HCT116 (cell line): ENCODE measurements around the gene AFP. TPM values are rescaled to one million over a fixed set of nuclear protein-coding genes. Genes with fewer than 3 reads are reported as not detected.

ENCODE experiments used
- ATAC-seq: fragments of 200-7000 bp; cut with Tn5 transposase; 2 replicates; pipeline ENCODE4 v1.9.1; 2020; ENCODE audit warnings: mild to moderate bottlenecking, moderate library complexity
- BruUV-seq: library from RNA; stranded (reverse); fragments of 400-500 nt; replicated peaks from 2 replicates; lab custom pipeline; 2021; lab: Mats Ljungman, UMichigan
- CTCF ChIA-PET: fragments of 300-600 bp; sonication (Branson Sonifier 250); formaldehyde crosslinking; loops from one replicate; lab custom pipeline; 2021; ENCODE audit warnings: antibody characterized with exemption; lab: Charles Lee
- POLR2A ChIA-PET: fragments of 300-600, 350-600 bp; sonication (Branson Sonifier 250); formaldehyde crosslinking; loops from one replicate; lab custom pipeline; 2021; ENCODE audit warnings: antibody characterized with exemption; lab: Charles Lee
- RAD21 ChIA-PET, 2 experiments: fragments of 300-600 bp; sonication (Branson Sonifier 250); formaldehyde crosslinking; loops; one replicate each; lab custom pipeline; 2023; ENCODE audit warnings: low total read pairs in 2 of 2; ENCODE audit not compliant: uncharacterized antibody in 2 of 2, unreplicated experiment in 2 of 2, low non-redundant PET in 1 of 2; lab: Charles Lee
- DNase-seq: peaks from one replicate; pipeline ENCODE4 v3.0.0-alpha.2; 2010; ENCODE audit warnings: low read depth, low spot score
- H2AFZ ChIP-seq: fragments of 200-600 bp; shearing (Covaris generic), sonication (generic); 2 replicates; pipeline ENCODE4 v1.6.1; 2017; ENCODE audit warnings: low read depth, mixed run types, mixed read lengths, antibody characterized with exemption, low read length; ENCODE audit not compliant: poor library complexity, severe bottlenecking
- H3K27ac ChIP-seq: 2 replicates; pipeline ENCODE4 v1.5.1; 2012; ENCODE audit warnings: low read depth, low read length
- H3K27me3 ChIP-seq: fragments of 200-600 bp; sonication (generic); 2 replicates; pipeline ENCODE4 v1.6.1; 2016; ENCODE audit warnings: mixed run types, low read length, mixed read lengths; ENCODE audit not compliant: insufficient read depth
- H3K36me3 ChIP-seq, 2 experiments: fragments of 200-500 bp in 1 of 2; fragments of 200-600 bp in 1 of 2; sonication (Bioruptor generic) in 1 of 2; sonication (generic) in 1 of 2; 2 replicates each; pipeline versions ENCODE4 v1.5.1 to v1.6.1; 2014 to 2016; ENCODE audit warnings: low read length in 2 of 2, inconsistent platforms in 1 of 2, mixed read lengths in 1 of 2, mixed run types in 1 of 2; ENCODE audit not compliant: insufficient read depth in 2 of 2, control insufficient read depth in 1 of 2
- H3K4me1 ChIP-seq, 2 experiments: fragments of 200-600 bp in 1 of 2; sonication (generic) in 1 of 2; 2 replicates each; pipeline versions ENCODE4 v1.5.1 to v1.6.1; 2012 to 2017; ENCODE audit warnings: low read length in 2 of 2, inconsistent platforms in 1 of 2, mild to moderate bottlenecking in 1 of 2, mixed read lengths in 1 of 2, mixed run types in 1 of 2, moderate library complexity in 1 of 2; ENCODE audit not compliant: insufficient read depth in 2 of 2, control insufficient read depth in 1 of 2
- H3K4me2 ChIP-seq: fragments of 200-600 bp; sonication (generic); 2 replicates; pipeline ENCODE4 v1.6.1; 2017; ENCODE audit warnings: mixed run types, low read length, mixed read lengths
- H3K4me3 ChIP-seq, 2 experiments: fragments of 200-600 bp in 1 of 2; sonication (generic) in 1 of 2; replicated peaks in 1 of 2; 2 replicates each; pipeline ENCODE4 v1.5.1; 2011 to 2016; ENCODE audit warnings: low read length in 2 of 2, control low read depth in 1 of 2, low read depth in 1 of 2, mild to moderate bottlenecking in 1 of 2, mixed read lengths in 1 of 2, mixed run types in 1 of 2
- H3K79me2 ChIP-seq: fragments of 200-600 bp; sonication (generic); 2 replicates; pipeline ENCODE4 v1.6.1; 2017; ENCODE audit warnings: mild to moderate bottlenecking, mixed run types, low read length, moderate library complexity, mixed read lengths; ENCODE audit not compliant: insufficient read depth
- H3K9ac ChIP-seq: fragments of 200-600 bp; sonication (generic); 2 replicates; pipeline ENCODE4 v1.6.1; 2016; ENCODE audit warnings: low read length, mixed read lengths
- H3K9me2 ChIP-seq: fragments of 200-600 bp; sonication (generic), shearing (Covaris generic); 2 replicates; pipeline ENCODE4 v1.6.1; 2017; ENCODE audit warnings: mixed run types, mild to moderate bottlenecking, moderate library complexity; ENCODE audit not compliant: insufficient read depth
- H3K9me3 ChIP-seq, 2 experiments: fragments of 200-500 bp in 1 of 2; fragments of 200-600 bp in 1 of 2; sonication (Bioruptor generic) in 1 of 2; sonication (generic) in 1 of 2; 2 replicates each; pipeline ENCODE4 v1.6.1; 2014 to 2017; ENCODE audit warnings: low read length in 2 of 2, mixed read lengths in 2 of 2, inconsistent platforms in 1 of 2, low read depth in 1 of 2, mild to moderate bottlenecking in 1 of 2, mixed run types in 1 of 2, moderate library complexity in 1 of 2; ENCODE audit not compliant: control insufficient read depth in 1 of 2, insufficient read depth in 1 of 2
- H4K20me1 ChIP-seq: fragments of 200-600 bp; sonication (generic), shearing (Covaris generic); 2 replicates; pipeline ENCODE4 v1.6.1; 2017; ENCODE audit warnings: mixed run types, mild to moderate bottlenecking, moderate library complexity; ENCODE audit not compliant: insufficient read depth
- CEBPB ChIP-seq: IDR thresholded peaks from 2 replicates; pipeline ENCODE4 v1.6.1; 2012; ENCODE audit warnings: low read depth
- CTCF ChIP-seq, 3 experiments: fragments of 200-600 bp in 1 of 3; sonication (generic) in 1 of 3; IDR thresholded peaks in 2 of 3; conservative IDR thresholded peaks in 1 of 3; 2 replicates each; pipeline ENCODE4 v1.5.1; 2012 to 2017; ENCODE audit warnings: low read depth in 2 of 3, low read length in 2 of 3, antibody characterized with exemption in 1 of 3, borderline replicate concordance in 1 of 3, control low read depth in 1 of 3, mild to moderate bottlenecking in 1 of 3, mixed read lengths in 1 of 3, mixed run types in 1 of 3, moderate library complexity in 1 of 3; ENCODE audit not compliant: insufficient read depth in 1 of 3
- ELF1 ChIP-seq: IDR thresholded peaks from 2 replicates; pipeline ENCODE4 v1.6.1; 2012; ENCODE audit warnings: low read depth, borderline replicate concordance
- POLR2A ChIP-seq: IDR thresholded peaks from 2 replicates; pipeline ENCODE4 v1.7.0; 2011; ENCODE audit warnings: borderline replicate concordance; ENCODE audit not compliant: insufficient read depth, insufficient read length; ENCODE audit errors: extremely low read depth
- RAD21 ChIP-seq: IDR thresholded peaks from 2 replicates; pipeline ENCODE4 v1.6.1; 2012; ENCODE audit warnings: low read depth, mild to moderate bottlenecking
- SIN3A ChIP-seq: IDR thresholded peaks from 2 replicates; pipeline ENCODE4 v1.6.1; 2012; ENCODE audit warnings: low read depth
- SRF ChIP-seq: IDR thresholded peaks from 2 replicates; pipeline ENCODE4 v1.6.1; 2012; ENCODE audit warnings: low read depth
- ZBTB33 ChIP-seq: IDR thresholded peaks from 2 replicates; pipeline ENCODE4 v1.6.1; 2011; ENCODE audit warnings: mild to moderate bottlenecking, low read length, moderate library complexity; ENCODE audit not compliant: insufficient replicate concordance; ENCODE audit errors: extremely low read depth
- ZFX ChIP-seq: fragments of 450-650 bp; IDR thresholded peaks from 2 replicates; pipeline ENCODE4 v1.6.1; 2017
- intact Hi-C: fragments of 100-400 bp; cut with micrococcal nuclease; formaldehyde crosslinking; loops from 2 replicates; pipeline ENCODE4 v1.10.0; 2022
- total RNA-seq: library from RNA; stranded (reverse); gene quantifications from one replicate; pipeline ENCODE4 v1.2.1, GENCODE V29; 2021; ENCODE audit not compliant: unreplicated experiment
- TF ChIP-seq, protein P1 (sequence below): IDR thresholded peaks from 2 replicates; pipeline ENCODE4 v1.6.1; 2012; ENCODE audit warnings: low read depth

The AFP gene
- total RNA-seq, 1 experiment from 2014 or later: 1.6 TPM

GRCh38 chr4:73481358-73481757, 45.3 kb downstream of the AFP start, which contains the start of gene AFM:
TSS of gene AFM (plus strand) at chr4:73481745. CDS start at chr4:73481776, 31 bp downstream.
- ATAC-seq (no peak), DNase-seq (no peak)
- TF ChIP-seq SRF (no peak), CTCF (IDR thresholded peaks at IDR 0.05 in 2 of 3, conservative IDR thresholded peaks at IDR 0.05 in 1 of 3; ENCODE audit: borderline replicate concordance in 1 of 3, insufficient read depth in 1 of 3, low read depth in 2 of 3, low read length in 2 of 3) (no peak), ZBTB33 (no peak), CEBPB (no peak), ZFX (no peak), RAD21 (no peak), ELF1 (no peak), SIN3A (no peak), POLR2A (no peak)
- TF ChIP-seq, protein P1, sequence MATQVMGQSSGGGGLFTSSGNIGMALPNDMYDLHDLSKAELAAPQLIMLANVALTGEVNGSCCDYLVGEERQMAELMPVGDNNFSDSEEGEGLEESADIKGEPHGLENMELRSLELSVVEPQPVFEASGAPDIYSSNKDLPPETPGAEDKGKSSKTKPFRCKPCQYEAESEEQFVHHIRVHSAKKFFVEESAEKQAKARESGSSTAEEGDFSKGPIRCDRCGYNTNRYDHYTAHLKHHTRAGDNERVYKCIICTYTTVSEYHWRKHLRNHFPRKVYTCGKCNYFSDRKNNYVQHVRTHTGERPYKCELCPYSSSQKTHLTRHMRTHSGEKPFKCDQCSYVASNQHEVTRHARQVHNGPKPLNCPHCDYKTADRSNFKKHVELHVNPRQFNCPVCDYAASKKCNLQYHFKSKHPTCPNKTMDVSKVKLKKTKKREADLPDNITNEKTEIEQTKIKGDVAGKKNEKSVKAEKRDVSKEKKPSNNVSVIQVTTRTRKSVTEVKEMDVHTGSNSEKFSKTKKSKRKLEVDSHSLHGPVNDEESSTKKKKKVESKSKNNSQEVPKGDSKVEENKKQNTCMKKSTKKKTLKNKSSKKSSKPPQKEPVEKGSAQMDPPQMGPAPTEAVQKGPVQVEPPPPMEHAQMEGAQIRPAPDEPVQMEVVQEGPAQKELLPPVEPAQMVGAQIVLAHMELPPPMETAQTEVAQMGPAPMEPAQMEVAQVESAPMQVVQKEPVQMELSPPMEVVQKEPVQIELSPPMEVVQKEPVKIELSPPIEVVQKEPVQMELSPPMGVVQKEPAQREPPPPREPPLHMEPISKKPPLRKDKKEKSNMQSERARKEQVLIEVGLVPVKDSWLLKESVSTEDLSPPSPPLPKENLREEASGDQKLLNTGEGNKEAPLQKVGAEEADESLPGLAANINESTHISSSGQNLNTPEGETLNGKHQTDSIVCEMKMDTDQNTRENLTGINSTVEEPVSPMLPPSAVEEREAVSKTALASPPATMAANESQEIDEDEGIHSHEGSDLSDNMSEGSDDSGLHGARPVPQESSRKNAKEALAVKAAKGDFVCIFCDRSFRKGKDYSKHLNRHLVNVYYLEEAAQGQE: no peak
- Histone ChIP-seq H3K79me2 (no peaks in the 10 kb centered on the region), H4K20me1 (no peaks in the 10 kb centered on the region), H3K4me1 (no peaks in the 10 kb centered on the region), H3K4me2 (no peak within 1 kb of the TSS), H3K9me3 (no peaks in the 10 kb centered on the region), H3K9ac (no peak within 1 kb of the TSS), H2AFZ (no peak within 1 kb of the TSS), H3K9me2 (no peaks in the 10 kb centered on the region), H3K27me3 (no peaks in the 10 kb centered on the region), H3K4me3 (no peak within 1 kb of the TSS), H3K36me3 (no peaks in the 10 kb centered on the region), H3K27ac (no peak within 1 kb of the TSS)
- POLR2A ChIA-PET: no interaction called here
- no TSS peak for BruUV-seq
- RAD21 ChIA-PET: no interaction called here
- CTCF ChIA-PET: no interaction called here
- intact Hi-C loops: no loop called here
